H1 (cell line): Measurements from ENCODE around the gene DCP1A. TPM values are rescaled to one million over a fixed set of nuclear protein-coding genes. Genes with fewer than 3 reads are reported as not detected.

Experiments
- CTCF ChIA-PET: fragments of 300-600 bp; sonication (Branson Sonifier 250); formaldehyde crosslinking; loops from one replicate; lab custom pipeline; 2021; ENCODE audit not compliant: partially characterized antibody; lab: Charles Lee
- POLR2A ChIA-PET: fragments of 300-600 bp; sonication (Branson Sonifier 250); formaldehyde crosslinking; loops from one replicate; lab custom pipeline; 2021; ENCODE audit warnings: inconsistent platforms; ENCODE audit not compliant: partially characterized antibody; lab: Charles Lee
- DNase-seq, 2 experiments: peaks; one replicate each; pipeline versions ENCODE4 v3.0.0 to v3.0.0-alpha.2; 2010 to 2022; ENCODE audit warnings: low spot score in 2 of 2, low read depth in 1 of 2, mixed read lengths in 1 of 2
- FAIRE-seq: peaks from 2 replicates; lab custom pipeline; 2011; peaks lifted over from hg19 to GRCh38; lab: Jason Lieb, UNC
- H2AFZ ChIP-seq: 2 replicates; pipeline ENCODE4 v1.8.1; 2012; ENCODE audit warnings: low read length, inconsistent platforms
- H2AK5ac ChIP-seq: 2 replicates; pipeline ENCODE4 v1.6.1; 2013; ENCODE audit warnings: low read depth, low read length
- H2BK120ac ChIP-seq: replicated peaks from 2 replicates; pipeline ENCODE3; 2013; ENCODE audit warnings: low read depth, low read length, inconsistent platforms
- H2BK12ac ChIP-seq: 2 replicates; pipeline ENCODE4 v1.6.1; 2013; ENCODE audit warnings: low read depth, low read length
- H2BK15ac ChIP-seq: 2 replicates; pipeline ENCODE4 v1.6.1; 2013; ENCODE audit warnings: low read length
- H2BK20ac ChIP-seq: 2 replicates; pipeline ENCODE4 v1.6.1; 2013; ENCODE audit warnings: low read length
- H2BK5ac ChIP-seq: 2 replicates; pipeline ENCODE4 v1.6.1; 2013; ENCODE audit warnings: low read depth, low read length
- H3K14ac ChIP-seq: 2 replicates; pipeline ENCODE4 v1.6.1; 2013; ENCODE audit warnings: inconsistent platforms; ENCODE audit not compliant: insufficient read length
- H3K18ac ChIP-seq: 2 replicates; pipeline ENCODE4 v1.6.1; 2013; ENCODE audit warnings: low read length; ENCODE audit errors: extremely low read depth
- H3K23ac ChIP-seq: 2 replicates; pipeline ENCODE4 v1.6.1; 2013; ENCODE audit warnings: inconsistent platforms; ENCODE audit not compliant: insufficient read length
- H3K23me2 ChIP-seq: 2 replicates; pipeline ENCODE4 v1.6.1; 2013; ENCODE audit warnings: low read depth, low read length
- H3K27ac ChIP-seq: 2 replicates; pipeline ENCODE4 v1.6.1; 2011; ENCODE audit warnings: low read depth, low read length, inconsistent platforms
- H3K27me3 ChIP-seq, 4 experiments: replicated peaks in 1 of 4; 1 replicate in 1 of 4; 2 replicates in 3 of 4; pipeline versions ENCODE4 v1.6.1 to v1.8.1; 2011 to 2013; ENCODE audit warnings: low read length in 3 of 4, mild to moderate bottlenecking in 3 of 4, inconsistent platforms in 2 of 4, mixed read lengths in 2 of 4, moderate library complexity in 1 of 4; ENCODE audit not compliant: control insufficient read depth in 3 of 4, insufficient read depth in 3 of 4; ENCODE audit errors: extremely low read depth in 1 of 4
- H3K36me3 ChIP-seq, 4 experiments: 2 replicates each; pipeline versions ENCODE4 v1.6.1 to v1.8.1; 2011 to 2013; ENCODE audit warnings: mild to moderate bottlenecking in 4 of 4, low read length in 3 of 4, moderate library complexity in 2 of 4, control low read depth in 1 of 4, inconsistent platforms in 1 of 4; ENCODE audit not compliant: insufficient read depth in 4 of 4, control insufficient read depth in 2 of 4
- H3K4ac ChIP-seq: replicated peaks from 2 replicates; pipeline ENCODE3; 2013; ENCODE audit warnings: low read length, low read depth, mixed read lengths, inconsistent platforms; ENCODE audit not compliant: insufficient read length
- H3K4me1 ChIP-seq, 4 experiments: replicated peaks in 1 of 4; 1 replicate in 1 of 4; 2 replicates in 3 of 4; pipeline versions ENCODE4 v1.6.1 to v1.8.1; 2011 to 2013; ENCODE audit warnings: low read length in 3 of 4, inconsistent platforms in 2 of 4, mixed read lengths in 1 of 4; ENCODE audit not compliant: insufficient read depth in 4 of 4, control insufficient read depth in 3 of 4
- H3K4me2 ChIP-seq, 2 experiments: 2 replicates each; pipeline versions ENCODE4 v1.6.1 to v1.8.1; 2011 to 2013; ENCODE audit warnings: low read depth in 2 of 2, low read length in 2 of 2, control low read depth in 1 of 2, inconsistent platforms in 1 of 2, mild to moderate bottlenecking in 1 of 2; ENCODE audit not compliant: insufficient read depth in 1 of 2
- H3K4me3 ChIP-seq, 4 experiments: fragments of 200-600, 300-600 bp in 1 of 4; sonication (generic), shearing (Covaris generic), sonication (Bioruptor Twin) in 1 of 4; 2 replicates each; pipeline versions ENCODE4 v1.5.1 to v1.8.1; 2011 to 2016; ENCODE audit warnings: low read length in 4 of 4, low read depth in 3 of 4, control low read depth in 2 of 4, inconsistent platforms in 2 of 4, mild to moderate bottlenecking in 2 of 4, mixed read lengths in 1 of 4, moderate library complexity in 1 of 4; ENCODE audit not compliant: insufficient read depth in 2 of 4; ENCODE audit errors: extremely low read depth in 1 of 4
- H3K56ac ChIP-seq: replicated peaks from 2 replicates; pipeline ENCODE3; 2013; ENCODE audit warnings: low read depth, mild to moderate bottlenecking, mixed read lengths, low read length, inconsistent platforms; ENCODE audit not compliant: insufficient read length
- H3K79me1 ChIP-seq: 2 replicates; pipeline ENCODE4 v1.6.1; 2013; ENCODE audit warnings: low read depth, low read length, control low read depth
- H3K79me2 ChIP-seq, 2 experiments: 2 replicates each; pipeline versions ENCODE4 v1.6.1 to v1.8.1; 2012 to 2013; ENCODE audit warnings: low read length in 2 of 2, mild to moderate bottlenecking in 2 of 2, inconsistent platforms in 1 of 2; ENCODE audit not compliant: insufficient read depth in 2 of 2, control insufficient read depth in 1 of 2
- H3K9ac ChIP-seq, 4 experiments: replicated peaks in 1 of 4; 1 replicate in 1 of 4; 2 replicates in 3 of 4; pipeline versions ENCODE4 v1.6.1 to v1.8.1; 2011 to 2013; ENCODE audit warnings: low read depth in 3 of 4, low read length in 3 of 4, control low read depth in 2 of 4, mild to moderate bottlenecking in 2 of 4, moderate library complexity in 2 of 4, inconsistent platforms in 1 of 4; ENCODE audit errors: extremely low read depth in 1 of 4
- H3K9me3 ChIP-seq, 2 experiments: 2 replicates each; pipeline versions ENCODE4 v1.6.1 to v1.8.1; 2012 to 2013; ENCODE audit warnings: mild to moderate bottlenecking in 2 of 2, moderate library complexity in 2 of 2, control low read depth in 1 of 2, inconsistent platforms in 1 of 2, low read depth in 1 of 2, low read length in 1 of 2, mixed read lengths in 1 of 2; ENCODE audit not compliant: insufficient read depth in 2 of 2
- H4K20me1 ChIP-seq, 2 experiments: replicated peaks in 1 of 2; 2 replicates each; pipeline versions ENCODE3 to v1.8.1; 2011 to 2013; ENCODE audit warnings: inconsistent platforms in 2 of 2, low read length in 2 of 2, mild to moderate bottlenecking in 1 of 2; ENCODE audit not compliant: insufficient read depth in 2 of 2, control insufficient read depth in 1 of 2
- H4K5ac ChIP-seq: 2 replicates; pipeline ENCODE4 v1.6.1; 2013; ENCODE audit warnings: low read length, low read depth, mixed read lengths, inconsistent platforms; ENCODE audit not compliant: insufficient read length
- H4K8ac ChIP-seq: 2 replicates; pipeline ENCODE4 v1.8.0; 2013; ENCODE audit warnings: mild to moderate bottlenecking, moderate library complexity, low read length, inconsistent platforms; ENCODE audit not compliant: insufficient read depth; ENCODE audit errors: extremely low read depth
- H4K91ac ChIP-seq: replicated peaks from 2 replicates; pipeline ENCODE3; 2013; ENCODE audit warnings: low read length, mixed read lengths, inconsistent platforms; ENCODE audit not compliant: insufficient read length
- BACH1 ChIP-seq: IDR thresholded peaks from 2 replicates; pipeline ENCODE4 v1.6.1; 2012; ENCODE audit warnings: low read length, improper control_type of control experiment
- CBX8 ChIP-seq: fragments of 300-800, 300-1000 bp; sonication (generic); IDR thresholded peaks from 2 replicates; pipeline ENCODE4 v1.7.1; 2016; ENCODE audit warnings: low read depth, low read length, borderline replicate concordance
- CEBPB ChIP-seq: IDR thresholded peaks from 2 replicates; pipeline ENCODE4 v1.6.1; 2012; ENCODE audit warnings: low read depth, low read length
- CREB1 ChIP-seq: IDR thresholded peaks from 2 replicates; pipeline ENCODE4 v1.6.1; 2012; ENCODE audit warnings: inconsistent platforms
- FOSL1 ChIP-seq: IDR thresholded peaks from 2 replicates; pipeline ENCODE4 v1.6.1; 2011; ENCODE audit warnings: mild to moderate bottlenecking, low read depth, low read length, moderate library complexity; ENCODE audit not compliant: insufficient read depth
- MAFK ChIP-seq: IDR thresholded peaks from 2 replicates; pipeline ENCODE4 v1.6.1; 2012; ENCODE audit warnings: low read depth, mild to moderate bottlenecking, improper control_type of control experiment, low read length
- NRF1 ChIP-seq: IDR thresholded peaks from 2 replicates; pipeline ENCODE4 v1.6.1; 2011; ENCODE audit warnings: mild to moderate bottlenecking, low read depth, low read length, improper control_type of control experiment
- POLR2A ChIP-seq, 2 experiments: IDR thresholded peaks; 1 replicate in 1 of 2; 2 replicates in 1 of 2; pipeline ENCODE4 v1.6.1; 2011; ENCODE audit warnings: low read depth in 2 of 2, low read length in 2 of 2, mild to moderate bottlenecking in 2 of 2; ENCODE audit errors: control extremely low read depth in 1 of 2
- POU5F1 ChIP-seq: IDR thresholded peaks from 2 replicates; pipeline ENCODE4 v1.6.1; 2011; ENCODE audit warnings: low read depth, mild to moderate bottlenecking, low read length, moderate library complexity
- SP1 ChIP-seq: IDR thresholded peaks from 2 replicates; pipeline ENCODE4 v1.6.1; 2011; ENCODE audit warnings: low read depth, low read length
- SRF ChIP-seq: IDR thresholded peaks from 2 replicates; pipeline ENCODE4 v1.6.1; 2011; ENCODE audit warnings: mild to moderate bottlenecking, low read depth, low read length, moderate library complexity
- SUZ12 ChIP-seq: fragments of 200-600 bp; sonication (generic); IDR thresholded peaks from 2 replicates; pipeline ENCODE4 v1.6.1; 2012; ENCODE audit warnings: mild to moderate bottlenecking, inconsistent platforms, low read length, moderate library complexity, mixed read lengths
- TAF1 ChIP-seq: IDR thresholded peaks from 2 replicates; pipeline ENCODE4 v1.6.1; 2011; ENCODE audit warnings: mild to moderate bottlenecking, low read depth, low read length
- YY1 ChIP-seq: IDR thresholded peaks from 2 replicates; pipeline ENCODE4 v1.6.1; 2011; ENCODE audit warnings: low read depth, mild to moderate bottlenecking, low read length
- WGBS, 2 experiments: shearing (Covaris generic) in 1 of 2; methylation state at CpG; one replicate each; pipeline versions ENCODE4 v1.1.6 to v1.1.7; 2013 to 2015; ENCODE audit warnings: low lambda C conversion rate in 2 of 2, mixed read lengths in 2 of 2, inconsistent platforms in 1 of 2, low coverage in 1 of 2, missing lambda C conversion rate in 1 of 2; ENCODE audit not compliant: insufficient replicate concordance in 2 of 2, insufficient coverage in 1 of 2, insufficient read length in 1 of 2; ENCODE audit errors: extremely low coverage in 1 of 2, missing lambda C conversion rate in 1 of 2; 5-methylcytosine and 5-hydroxymethylcytosine counted together
- polyA plus RNA-seq, 7 experiments: library from polyadenylated mRNA; depleted of rRNA in 3 of 7; stranded (reverse) in 5 of 7; unstranded in 2 of 7; fragments of >200 nt in 5 of 7; fragments of 200-250 nt in 2 of 7; gene quantifications; 1 replicate in 5 of 7; 2 replicates in 1 of 7; 4 replicates in 1 of 7; pipeline versions ENCODE4 v1.2.1 to v1.2.3, GENCODE V29; 2011 to 2013; ENCODE audit warnings: missing spikeins in 2 of 7, mixed read lengths in 2 of 7
- total RNA-seq: library from RNA; stranded (reverse); fragmentation: NEBNext Ultra II Directional; extraction: Animal tissue kit (Norgen Biotek cat#: 25700); gene quantifications from 2 replicates; pipeline ENCODE4 v1.2.1, GENCODE V29; 2021
- TF ChIP-seq, protein P1 (sequence below): IDR thresholded peaks from 2 replicates; pipeline ENCODE4 v1.6.1; 2012; ENCODE audit warnings: inconsistent platforms

The DCP1A gene
- total and polyA plus RNA-seq, 2 of the 8 experiments (the other 6 are each of a cell fraction or from before 2014, with no cell fraction given) = 13.2 to 15.9 TPM

DNA sequence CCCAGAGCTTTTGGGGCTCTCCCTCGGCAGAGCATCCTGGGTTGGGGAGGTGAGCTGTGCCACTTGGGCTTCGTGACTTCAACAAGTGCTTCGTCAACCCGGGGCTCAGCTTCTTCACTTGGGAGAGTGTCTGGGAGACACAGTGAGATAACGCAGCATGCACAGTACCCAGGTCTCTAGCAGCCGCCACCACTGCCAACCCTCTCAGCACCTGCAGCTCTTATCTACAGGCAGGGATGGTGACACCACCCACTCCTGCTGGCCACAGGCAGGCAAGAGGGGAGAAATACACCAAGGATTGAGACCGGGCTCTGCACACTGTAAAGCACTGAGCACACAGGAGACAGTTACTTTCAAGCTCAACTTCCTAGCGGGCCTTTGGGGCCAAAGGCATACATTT lies 103.1 kb downstream of the DCP1A start:
- Histone ChIP-seq H4K20me1 (peaks cover 41 to 63% of the 10 kb centered on the region in 2 experiments), H4K5ac (no peak overlapping the region)
- TF ChIP-seq SP1 (no peak), POLR2A (IDR thresholded peaks at IDR 0.05; ENCODE audit: control extremely low read depth in 1 of 2, low read depth in 2 of 2, low read length in 2 of 2) (no peak), FOSL1 (no peak), SRF (no peak), CREB1 (no peak), SUZ12 (no peak), BACH1 (no peak), CBX8 (no peak), POU5F1 (no peak), TAF1 (no peak), CEBPB (no peak), MAFK (no peak), YY1 (no peak), NRF1 (no peak)
- TF ChIP-seq, protein P1, sequence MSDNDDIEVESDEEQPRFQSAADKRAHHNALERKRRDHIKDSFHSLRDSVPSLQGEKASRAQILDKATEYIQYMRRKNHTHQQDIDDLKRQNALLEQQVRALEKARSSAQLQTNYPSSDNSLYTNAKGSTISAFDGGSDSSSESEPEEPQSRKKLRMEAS = no peak

More for the DNA sequence above, 103.1 kb downstream of the DCP1A start:
- Histone ChIP-seq H3K18ac (no peak overlapping the region), H3K4me1 (peaks cover 4 to 21% (median 14%) of the 10 kb centered on the region in 4 experiments), H3K4me3 (no peak overlapping the region), H3K4me2 (0 out of 4 replicates have a peak overlapping the region, but pooled peaks of 1 of the 2 experiments have one; percentile 5), H3K23me2 (no peaks in the 10 kb centered on the region), H2BK5ac (peak overlapping the region; percentile 35; the same call in 1 of the 2 replicates), H3K4ac (no peak overlapping the region), H2BK12ac (no peak overlapping the region), H3K36me3 (peaks cover 22 to 34% (median 29%) of the 10 kb centered on the region in 4 experiments; a peak in 7 of 8 replicates), H2BK15ac (no peak overlapping the region), H2AK5ac (no peak overlapping the region), H3K9ac (no peak overlapping the region), H2BK20ac (no peak overlapping the region), H3K14ac (no peak overlapping the region), H3K79me1 (peaks cover 22% of the 10 kb centered on the region), H4K91ac (no peak overlapping the region), H4K8ac (no peak overlapping the region), H3K56ac (no peak overlapping the region), H3K79me2 (peaks cover 34 to 100% of the 10 kb centered on the region in 2 experiments), H3K27ac (no peak overlapping the region), H3K23ac (no peak overlapping the region), H2AFZ (no peak overlapping the region), H3K27me3 (no peaks in the 10 kb centered on the region), H2BK120ac (no peak overlapping the region), H3K9me3 (no peaks in the 10 kb centered on the region)
- ChIA-PET POLR2A (interaction anchor here (0.8 to 28.5 kb wide), 5 partner anchors 6 to 31 kb away, joined by 3 to 449 read pairs (median 4); partner anchors contain the start of gene TKT), CTCF (interaction anchor here (0.9 to 10.6 kb wide), 8 partner anchors 9 to 610 kb away, joined by 3 to 64 read pairs (median 6); no protein-coding TSS in a partner anchor)
- no peak for FAIRE-seq
- no peak for DNase-seq
- WGBS, 2 experiments = 93% methylated on average over 8 of the region's 8 CpGs; no CpG with 5 or more reads in 1 of the 2 experiments
